Upper lobe of right lung (tissue), 1 donor: ENCODE results near the gene SLC35F4. TPM values are rescaled to one million over a fixed set of nuclear protein-coding genes. Genes with fewer than 3 reads are reported as not detected.

ENCODE experiments used
- ATAC-seq: fragments of 200-7000 bp; cut with Tn5 transposase; one replicate; pipeline ENCODE4 v1.9.1; 2020; ENCODE audit warnings: mild to moderate bottlenecking, moderate library complexity
- DNase-seq: peaks from one replicate; pipeline ENCODE4 v3.0.0-alpha.2; 2020
- H3K27ac ChIP-seq: fragments of 200-600 bp; one replicate; pipeline ENCODE4 v1.8.0; 2022
- H3K27me3 ChIP-seq: fragments of 200-600 bp; one replicate; pipeline ENCODE4 v1.8.0; 2022; ENCODE audit warnings: mild to moderate bottlenecking
- H3K36me3 ChIP-seq: fragments of 200-600 bp; one replicate; pipeline ENCODE4 v1.8.0; 2022
- H3K4me1 ChIP-seq: fragments of 200-600 bp; one replicate; pipeline ENCODE4 v1.8.0; 2022
- H3K4me3 ChIP-seq: fragments of 200-600 bp; one replicate; pipeline ENCODE4 v1.8.0; 2022; ENCODE audit warnings: mild to moderate bottlenecking
- H3K9me3 ChIP-seq: fragments of 200-600 bp; one replicate; pipeline ENCODE4 v1.8.0; 2022
- CTCF ChIP-seq: fragments of 200-600 bp; IDR thresholded peaks from one replicate; pipeline ENCODE4 v1.8.0; 2022; ENCODE audit warnings: antibody characterized with exemption
- intact Hi-C: fragments of 100-400 bp; cut with DNase I; formaldehyde crosslinking; loops from one replicate; pipeline ENCODE4 v1.11.0; 2022
- total RNA-seq: library from RNA; stranded (reverse); fragmentation: NEBNext Ultra II Directional; extraction: Animal tissue kit (Norgen Biotek cat#: 25700); gene quantifications from one replicate; pipeline ENCODE4 v1.2.1, GENCODE V29; 2021
- donor health status: DM: no; HTN: yes; CAD: no; lungs with severe emphysema.

SLC35F4 gene
- total RNA-seq, 1 donor from 2014 or later: not detected

- DNase-seq (no peak), ATAC-seq (no peak)
- intact Hi-C loops: no loop called here
- no peaks in the 10 kb centered on the region for H3K36me3 ChIP-seq
- TF ChIP-seq CTCF: no peak
- no peaks in the 10 kb centered on the region for H3K4me1 ChIP-seq
- H3K9me3 ChIP-seq: no peaks in the 10 kb centered on the region
- H3K4me3 ChIP-seq: no peak overlapping the region
- no peak overlapping the region for H3K27ac ChIP-seq
- H3K27me3 ChIP-seq: no peaks in the 10 kb centered on the region
These were observed 116.6 kb downstream of the SLC35F4 start for GRCh38 chr14:57749267-57749666.

- no peak for TF ChIP-seq CTCF
- H3K4me3 ChIP-seq: no peak overlapping the region
- no peak overlapping the region for H3K27ac ChIP-seq
- H3K9me3 ChIP-seq: no peaks in the 10 kb centered on the region
- no peak for ATAC-seq
- H3K4me1 ChIP-seq: no peaks in the 10 kb centered on the region
- intact Hi-C loops: no loop called here
- no peak for DNase-seq
- no peaks in the 10 kb centered on the region for H3K36me3 ChIP-seq
- H3K27me3 ChIP-seq: no peaks in the 10 kb centered on the region
These were observed 117.6 kb downstream of the SLC35F4 start for GRCh38 chr14:57748279-57748678.

GRCh38 chr14:57747036-57747435 lies 118.9 kb downstream of the SLC35F4 start:
- H3K27ac ChIP-seq: no peak overlapping the region
- DNase-seq: no peak
- TF ChIP-seq CTCF: no peak
- peak; percentile 86 for ATAC-seq
- intact Hi-C loops: no loop called here
- H3K4me3 ChIP-seq: no peak overlapping the region
- H3K9me3 ChIP-seq: no peaks in the 10 kb centered on the region
- H3K27me3 ChIP-seq: no peaks in the 10 kb centered on the region
- no peaks in the 10 kb centered on the region for H3K36me3 ChIP-seq
- no peaks in the 10 kb centered on the region for H3K4me1 ChIP-seq

GRCh38 chr14:57746563-57746962 lies 119.3 kb downstream of the SLC35F4 start:
- no peaks in the 10 kb centered on the region for H3K4me1 ChIP-seq
- no peak overlapping the region for H3K27ac ChIP-seq
- ATAC-seq (no peak), DNase-seq (no peak)
- intact Hi-C loops: no loop called here
- TF ChIP-seq CTCF: no peak
- no peaks in the 10 kb centered on the region for H3K27me3 ChIP-seq
- no peaks in the 10 kb centered on the region for H3K36me3 ChIP-seq
- no peak overlapping the region for H3K4me3 ChIP-seq
- H3K9me3 ChIP-seq: no peaks in the 10 kb centered on the region

- no peak overlapping the region for H3K27ac ChIP-seq
- TF ChIP-seq CTCF: no peak
- intact Hi-C loops: no loop called here
- no peaks in the 10 kb centered on the region for H3K9me3 ChIP-seq
- H3K4me1 ChIP-seq: no peaks in the 10 kb centered on the region
- H3K36me3 ChIP-seq: no peaks in the 10 kb centered on the region
- H3K27me3 ChIP-seq: no peaks in the 10 kb centered on the region
- no peak overlapping the region for H3K4me3 ChIP-seq
- ATAC-seq: no peak
- DNase-seq: no peak
These were observed 126.4 kb downstream of the SLC35F4 start for GRCh38 chr14:57739516-57739915.

GRCh38 chr14:57737598-57737997 lies 128.3 kb downstream of the SLC35F4 start:
- TF ChIP-seq CTCF: no peak
- Histone ChIP-seq H3K9me3 (no peaks in the 10 kb centered on the region), H3K4me3 (no peak overlapping the region), H3K27me3 (no peaks in the 10 kb centered on the region), H3K27ac (no peak overlapping the region), H3K36me3 (no peaks in the 10 kb centered on the region), H3K4me1 (no peaks in the 10 kb centered on the region)
- intact Hi-C loops: no loop called here
- ATAC-seq (no peak), DNase-seq (no peak)
